T-helper 17 cell (primary cell): ENCODE data around the gene SLC6A2. TPM values are rescaled to one million over a fixed set of nuclear protein-coding genes. Genes with fewer than 3 reads are reported as not detected.
"Not testable (repeated sequence)": the region's sequence is repeated elsewhere in the genome, so short reads cannot be mapped to it uniquely, and the experiment has no call there.

Experiments used
- ATAC-seq: fragments of 150-1000 bp; cut with Tn5 transposase; 2 replicates; pipeline ENCODE4 v1.10.0; 2021; ENCODE audit warnings: mild to moderate bottlenecking, moderate library complexity
- DNase-seq, 3 donors: peaks; one replicate each; pipeline versions ENCODE4 v3.0.0 to v3.0.0-alpha.2; 2020 to 2021
- H3K9me3 ChIP-seq: one replicate; pipeline ENCODE4 v1.7.0; 2013; ENCODE audit warnings: low read length, mild to moderate bottlenecking; ENCODE audit not compliant: control insufficient read depth, poor library complexity, severe bottlenecking
- H3K27ac Mint-ChIP-seq: one replicate; pipeline ENCODE4 v1.8.0; 2022; ENCODE audit warnings: mild to moderate bottlenecking, moderate library complexity, mixed read lengths
- H3K27me3 Mint-ChIP-seq: one replicate; pipeline ENCODE4 v1.8.0; 2022; ENCODE audit warnings: mixed read lengths
- H3K36me3 Mint-ChIP-seq: one replicate; pipeline ENCODE4 v1.8.0; 2022; ENCODE audit warnings: low read depth, mixed read lengths
- H3K4me1 Mint-ChIP-seq: one replicate; pipeline ENCODE4 v1.8.0; 2022; ENCODE audit warnings: mild to moderate bottlenecking, mixed read lengths
- H3K4me3 Mint-ChIP-seq: one replicate; pipeline ENCODE4 v1.8.0; 2022; ENCODE audit warnings: mild to moderate bottlenecking, moderate library complexity, mixed read lengths
- total RNA-seq, 4 donors: library from RNA in 2 of 4; stranded (reverse) in 2 of 4; gene quantifications; one replicate each; pipeline ENCODE4 v1.2.3 and lab custom pipeline; 2022 to 2026

SLC6A2 gene
- not detected for total RNA-seq
- 0 reads per million in 2 donors for total RNA-seq (lab: John Stamatoyannopoulos, UW)

GRCh38 chr16:55655897-55656681, at the start of gene SLC6A2:
Gene SLC6A2 (plus strand): TSS chr16:55655988. CDS start chr16:55656695, 707 bp downstream.
- H3K27me3 Mint-ChIP-seq: peaks cover 29% of the 10 kb centered on the region
- H3K4me3 Mint-ChIP-seq: no peak within 1 kb of the TSS
- no peak for ATAC-seq
- no peaks in the 10 kb centered on the region for H3K9me3 ChIP-seq
- H3K36me3 Mint-ChIP-seq: peaks cover 2% of the 10 kb centered on the region
- H3K4me1 Mint-ChIP-seq: no peaks in the 10 kb centered on the region
- H3K27ac Mint-ChIP-seq: no peak within 1 kb of the TSS
- no peak for DNase-seq

- no peak overlapping the region for H3K4me3 Mint-ChIP-seq
- no peaks in the 10 kb centered on the region for H3K36me3 Mint-ChIP-seq
- ATAC-seq: no peak
- no peak for DNase-seq
- no peak overlapping the region for H3K27ac Mint-ChIP-seq
- no peaks in the 10 kb centered on the region for H3K9me3 ChIP-seq
- H3K4me1 Mint-ChIP-seq: no peaks in the 10 kb centered on the region
- peaks cover 7% of the 10 kb centered on the region for H3K27me3 Mint-ChIP-seq
Observed at GRCh38 chr16:55613613-55614335, 42.0 kb upstream of the SLC6A2 start.

- no peak overlapping the region for H3K27ac Mint-ChIP-seq
- no peak for DNase-seq
Observed at GRCh38 chr16:55615071-55615470, 40.7 kb upstream of the SLC6A2 start.

GRCh38 chr16:55615670-55616069, 40.1 kb upstream of the SLC6A2 start:
- not testable (repeated sequence) for H3K27ac Mint-ChIP-seq, ATAC-seq, H3K4me1 Mint-ChIP-seq, DNase-seq, H3K36me3 Mint-ChIP-seq, H3K4me3 Mint-ChIP-seq, H3K27me3 Mint-ChIP-seq, H3K9me3 ChIP-seq

More at GRCh38 chr16:55615071-55615470, 40.7 kb upstream of the SLC6A2 start:
- H3K27me3 Mint-ChIP-seq: peaks cover 7% of the 10 kb centered on the region
- no peak overlapping the region for H3K4me3 Mint-ChIP-seq
- no peaks in the 10 kb centered on the region for H3K4me1 Mint-ChIP-seq
- ATAC-seq: no peak
- no peaks in the 10 kb centered on the region for H3K9me3 ChIP-seq
- no peaks in the 10 kb centered on the region for H3K36me3 Mint-ChIP-seq

GRCh38 chr16:55621771-55622170, 34.0 kb upstream of the SLC6A2 start:
- no peaks in the 10 kb centered on the region for H3K36me3 Mint-ChIP-seq
- H3K27me3 Mint-ChIP-seq: no peaks in the 10 kb centered on the region
- H3K27ac Mint-ChIP-seq: no peak overlapping the region
- no peak overlapping the region for H3K4me3 Mint-ChIP-seq
- H3K4me1 Mint-ChIP-seq: no peaks in the 10 kb centered on the region
- DNase-seq (no peak), ATAC-seq (no peak)
- no peaks in the 10 kb centered on the region for H3K9me3 ChIP-seq

- Mint-ChIP-seq H3K4me1 (no peaks in the 10 kb centered on the region), H3K4me3 (no peak overlapping the region), H3K27ac (no peak overlapping the region), H3K36me3 (no peaks in the 10 kb centered on the region), H3K27me3 (peaks cover 5% of the 10 kb centered on the region)
- ATAC-seq (no peak), DNase-seq (no peak)
- H3K9me3 ChIP-seq: no peaks in the 10 kb centered on the region
Observed at GRCh38 chr16:55622272-55622671, 33.5 kb upstream of the SLC6A2 start.

GRCh38 chr16:55622930-55623561, 32.7 kb upstream of the SLC6A2 start:
- Mint-ChIP-seq H3K27ac (no peak overlapping the region), H3K36me3 (no peaks in the 10 kb centered on the region), H3K27me3 (peaks cover 7% of the 10 kb centered on the region), H3K4me3 (no peak overlapping the region), H3K4me1 (no peaks in the 10 kb centered on the region)
- DNase-seq (no peak), ATAC-seq (no peak)
- no peaks in the 10 kb centered on the region for H3K9me3 ChIP-seq

- Mint-ChIP-seq H3K27ac (no peak overlapping the region), H3K4me1 (no peaks in the 10 kb centered on the region), H3K27me3 (peaks cover 7% of the 10 kb centered on the region), H3K36me3 (no peaks in the 10 kb centered on the region), H3K4me3 (no peak overlapping the region)
- no peak for DNase-seq
- no peaks in the 10 kb centered on the region for H3K9me3 ChIP-seq
- no peak for ATAC-seq
Observed at GRCh38 chr16:55623640-55624039, 32.1 kb upstream of the SLC6A2 start.

- ATAC-seq: no peak
Observed at GRCh38 chr16:55624696-55625095, 31.1 kb upstream of the SLC6A2 start.

GRCh38 chr16:55625843-55626242, 29.9 kb upstream of the SLC6A2 start:
- H3K4me1 Mint-ChIP-seq: no peaks in the 10 kb centered on the region
- ATAC-seq (no peak), DNase-seq (no peak)
- H3K27me3 Mint-ChIP-seq: peaks cover 11% of the 10 kb centered on the region
- H3K27ac Mint-ChIP-seq: no peak overlapping the region
- H3K9me3 ChIP-seq: no peaks in the 10 kb centered on the region
- H3K36me3 Mint-ChIP-seq: no peaks in the 10 kb centered on the region
- no peak overlapping the region for H3K4me3 Mint-ChIP-seq

More at GRCh38 chr16:55624696-55625095, 31.1 kb upstream of the SLC6A2 start:
- no peak overlapping the region for H3K4me3 Mint-ChIP-seq
- no peak for DNase-seq
- H3K27ac Mint-ChIP-seq: no peak overlapping the region
- no peaks in the 10 kb centered on the region for H3K36me3 Mint-ChIP-seq
- no peaks in the 10 kb centered on the region for H3K9me3 ChIP-seq
- no peaks in the 10 kb centered on the region for H3K4me1 Mint-ChIP-seq
- H3K27me3 Mint-ChIP-seq: peaks cover 11% of the 10 kb centered on the region

- Mint-ChIP-seq H3K4me3 (no peak overlapping the region), H3K4me1 (no peaks in the 10 kb centered on the region), H3K36me3 (no peaks in the 10 kb centered on the region), H3K27me3 (peaks cover 11% of the 10 kb centered on the region), H3K27ac (no peak overlapping the region)
- ATAC-seq: no peak
- H3K9me3 ChIP-seq: no peaks in the 10 kb centered on the region
- DNase-seq: no peak
Observed at GRCh38 chr16:55628306-55628968, 27.4 kb upstream of the SLC6A2 start.

- DNase-seq (no peak), ATAC-seq (no peak)
- Mint-ChIP-seq H3K36me3 (no peaks in the 10 kb centered on the region), H3K27me3 (peaks cover 24% of the 10 kb centered on the region), H3K4me3 (no peak overlapping the region), H3K4me1 (no peaks in the 10 kb centered on the region), H3K27ac (no peak overlapping the region)
- H3K9me3 ChIP-seq: no peaks in the 10 kb centered on the region
Observed at GRCh38 chr16:55630774-55631173, 25.0 kb upstream of the SLC6A2 start.

GRCh38 chr16:55632259-55632658, 23.5 kb upstream of the SLC6A2 start:
- H3K9me3 ChIP-seq: no peaks in the 10 kb centered on the region
- peaks cover 28% of the 10 kb centered on the region for H3K27me3 Mint-ChIP-seq
- H3K36me3 Mint-ChIP-seq: no peaks in the 10 kb centered on the region
- H3K27ac Mint-ChIP-seq: no peak overlapping the region
- ATAC-seq (no peak), DNase-seq (no peak)
- H3K4me1 Mint-ChIP-seq: no peaks in the 10 kb centered on the region
- no peak overlapping the region for H3K4me3 Mint-ChIP-seq
